ENCODE data around the gene ZNF814. TPM values are rescaled to one million over a fixed set of nuclear protein-coding genes. Genes with fewer than 3 reads are reported as not detected.
A peak's percentile ranks its signal among the peaks of the same experiment; 100 is the strongest.
"Not testable (repeated sequence)": the region's sequence is repeated elsewhere in the genome, so short reads cannot be mapped to it uniquely, and the experiment has no call there.

ZNF814 gene
- total RNA-seq, 2 experiments from 2014 or later = 9.3 to 9.6 TPM

GRCh38 chr19:57821095-57821494 lies 67.7 kb downstream of the ZNF814 start:
- POLR2A ChIA-PET = interaction anchor here (2.8 to 3.1 kb wide), 2 partner anchors 29 to 139 kb away, joined by 12 to 14 read pairs; partner anchors contain the start of genes ZNF551 and ZNF587
- H3K27me3 Mint-ChIP-seq, CTCF ChIA-PET, H3K9me3 Mint-ChIP-seq, DNase-seq: not testable (repeated sequence)
- peak overlapping the region; percentile 94 for H3K27ac Mint-ChIP-seq
- peak overlapping the region; percentile 95 for H3K4me3 Mint-ChIP-seq
- peaks cover 51% of the 10 kb centered on the region for H3K4me1 Mint-ChIP-seq
- H3K36me3 Mint-ChIP-seq (ENCODE audit: low read depth) = peaks cover 60% of the 10 kb centered on the region

GRCh38 chr19:57820599-57820998 lies 68.2 kb downstream of the ZNF814 start:
- peaks cover 53% of the 10 kb centered on the region for H3K4me1 Mint-ChIP-seq
- H3K9me3 Mint-ChIP-seq = no peaks in the 10 kb centered on the region
- DNase-seq = no peak
- no peaks in the 10 kb centered on the region for H3K27me3 Mint-ChIP-seq
- POLR2A ChIA-PET = interaction anchor here (0.6 to 3.1 kb wide), 6 partner anchors 20 to 293 kb away, joined by 3 to 14 read pairs (median 8); partner anchors contain the start of genes ZNF417, ZNF549, ZNF551 and ZNF587
- H3K36me3 Mint-ChIP-seq (ENCODE audit: low read depth) = peaks cover 55% of the 10 kb centered on the region
- H3K4me3 Mint-ChIP-seq = peak overlapping the region; percentile 95
- H3K27ac Mint-ChIP-seq = peak overlapping the region; percentile 94
- CTCF ChIA-PET = no interaction called here

GRCh38 chr19:57819475-57820148 lies 69.2 kb downstream of the ZNF814 start:
- Mint-ChIP-seq H3K4me3 (peak overlapping the region; percentile 95), H3K4me1 (peaks cover 60% of the 10 kb centered on the region), H3K9me3 (no peaks in the 10 kb centered on the region), H3K36me3 (ENCODE audit: low read depth) (peaks cover 52% of the 10 kb centered on the region), H3K27me3 (no peaks in the 10 kb centered on the region), H3K27ac (peak overlapping the region; percentile 94)
- ChIA-PET CTCF (interaction anchor here (1.0 to 1.3 kb wide), 5 partner anchors 24 to 183 kb away, joined by 3 to 7 read pairs (median 3); partner anchors contain the start of genes ZNF551, ZNF587 and ZNF606), POLR2A (interaction anchor here (0.6 to 3.1 kb wide), 19 partner anchors 8 to 669 kb away, joined by 3 to 14 read pairs (median 4); partner anchors contain the start of genes ZNF134, ZNF211, ZNF329 and ZNF417)
- DNase-seq = peak; percentile 84

- ChIA-PET CTCF (interaction anchor here (1.0 kb wide), 1 partner anchor 184 kb away, joined by 3 read pairs; the partner anchor contains the start of gene ZNF606), POLR2A (interaction anchor here (0.6 to 3.1 kb wide), 9 partner anchors 18 to 185 kb away, joined by 3 to 14 read pairs (median 6); partner anchors contain the start of genes ZNF211, ZNF551, ZNF587 and ZNF606)
- Mint-ChIP-seq H3K4me3 (peak overlapping the region; percentile 55), H3K4me1 (peaks cover 62% of the 10 kb centered on the region), H3K36me3 (ENCODE audit: low read depth) (peaks cover 47% of the 10 kb centered on the region), H3K27me3 (no peaks in the 10 kb centered on the region), H3K27ac (no peak overlapping the region), H3K9me3 (no peaks in the 10 kb centered on the region)
- no peak for DNase-seq
Observed at GRCh38 chr19:57818378-57818777, 70.5 kb downstream of the ZNF814 start.

GRCh38 chr19:57817976-57818375 lies 70.9 kb downstream of the ZNF814 start:
- DNase-seq = no peak
- Mint-ChIP-seq H3K4me1 (peaks cover 62% of the 10 kb centered on the region), H3K27ac (no peak overlapping the region), H3K27me3 (no peaks in the 10 kb centered on the region), H3K4me3 (no peak overlapping the region), H3K9me3 (no peaks in the 10 kb centered on the region), H3K36me3 (ENCODE audit: low read depth) (peaks cover 46% of the 10 kb centered on the region)
- POLR2A ChIA-PET = no interaction called here
- CTCF ChIA-PET = no interaction called here

GRCh38 chr19:57816652-57817051 lies 72.2 kb downstream of the ZNF814 start:
- no peak for DNase-seq
- H3K4me3 Mint-ChIP-seq = no peak overlapping the region
- no peak overlapping the region for H3K27ac Mint-ChIP-seq
- CTCF ChIA-PET = no interaction called here
- H3K9me3 Mint-ChIP-seq = no peaks in the 10 kb centered on the region
- POLR2A ChIA-PET = no interaction called here
- peaks cover 46% of the 10 kb centered on the region for H3K36me3 Mint-ChIP-seq (ENCODE audit: low read depth)
- H3K4me1 Mint-ChIP-seq = peaks cover 64% of the 10 kb centered on the region
- no peaks in the 10 kb centered on the region for H3K27me3 Mint-ChIP-seq

- ChIA-PET CTCF (no interaction called here), POLR2A (interaction anchor here (0.6 to 1.6 kb wide), 10 partner anchors 35 to 452 kb away, joined by 3 to 10 read pairs (median 4); partner anchors contain the start of genes TRAPPC2B, ZNF134, ZNF211 and ZNF547)
- Mint-ChIP-seq H3K27me3 (no peaks in the 10 kb centered on the region), H3K4me3 (peak overlapping the region; percentile 93), H3K27ac (peak overlapping the region; percentile 86), H3K36me3 (ENCODE audit: low read depth) (peaks cover 38% of the 10 kb centered on the region), H3K4me1 (peaks cover 57% of the 10 kb centered on the region), H3K9me3 (no peaks in the 10 kb centered on the region)
- no peak for DNase-seq
Observed at GRCh38 chr19:57815247-57816075, 73.4 kb downstream of the ZNF814 start.

GRCh38 chr19:57814505-57815246 lies 74.2 kb downstream of the ZNF814 start, which contains the start of gene ZNF552:
TSS of gene ZNF552 (minus strand) at chr19:57814913. CDS start at chr19:57814743, 170 bp downstream.
- Mint-ChIP-seq H3K9me3 (no peaks in the 10 kb centered on the region), H3K27me3 (no peaks in the 10 kb centered on the region), H3K4me3 (peak within 1 kb of the TSS; percentile 93), H3K27ac (peak within 1 kb of the TSS; percentile 86), H3K36me3 (ENCODE audit: low read depth) (peaks cover 38% of the 10 kb centered on the region), H3K4me1 (peaks cover 51% of the 10 kb centered on the region)
- ChIA-PET POLR2A (interaction anchor here (0.6 to 1.6 kb wide), 10 partner anchors 36 to 451 kb away, joined by 3 to 10 read pairs (median 4); partner anchors contain the start of genes TRAPPC2B, ZNF134, ZNF211 and ZNF547), CTCF (no interaction called here)
- peak; percentile 79 for DNase-seq

GRCh38 chr19:57813919-57814504 lies 74.8 kb downstream of the ZNF814 start:
- Mint-ChIP-seq H3K36me3 (ENCODE audit: low read depth) (peaks cover 42% of the 10 kb centered on the region), H3K9me3 (no peaks in the 10 kb centered on the region), H3K27ac (peak overlapping the region; percentile 86), H3K4me1 (peaks cover 48% of the 10 kb centered on the region), H3K4me3 (peak overlapping the region; percentile 93), H3K27me3 (no peaks in the 10 kb centered on the region)
- ChIA-PET POLR2A (interaction anchor here (0.7 to 1.6 kb wide), 5 partner anchors 17 to 129 kb away, joined by 3 to 10 read pairs (median 4); partner anchors contain the start of genes ZNF586 and ZNF776), CTCF (no interaction called here)
- DNase-seq = no peak

- Mint-ChIP-seq H3K27ac (peak overlapping the region; percentile 68), H3K36me3 (ENCODE audit: low read depth) (peaks cover 50% of the 10 kb centered on the region), H3K4me1 (peaks cover 42% of the 10 kb centered on the region), H3K4me3 (peak overlapping the region; percentile 93)
- POLR2A ChIA-PET = interaction anchor here (0.7 to 1.2 kb wide), 3 partner anchors 16 to 128 kb away, joined by 3 read pairs; partner anchors contain the start of gene ZNF587
- peak; percentile 21 for DNase-seq
- CTCF ChIA-PET, H3K27me3 Mint-ChIP-seq, H3K9me3 Mint-ChIP-seq: not testable (repeated sequence)
Observed at GRCh38 chr19:57812975-57813820, 75.6 kb downstream of the ZNF814 start.

GRCh38 chr19:57812226-57812625 lies 76.6 kb downstream of the ZNF814 start:
- ChIA-PET CTCF (interaction anchor here (0.7 kb wide), 2 partner anchors 637 to 652 kb away, joined by 3 to 4 read pairs; no protein-coding TSS in a partner anchor), POLR2A (interaction anchor here (1.2 kb wide), 1 partner anchor 37 kb away, joined by 3 read pairs; the partner anchor contains the start of gene ZNF587)
- DNase-seq = no peak
- Mint-ChIP-seq H3K4me3 (peak overlapping the region; percentile 13), H3K27ac (peak overlapping the region; percentile 36), H3K27me3 (no peaks in the 10 kb centered on the region), H3K9me3 (peaks cover 4% of the 10 kb centered on the region), H3K36me3 (ENCODE audit: low read depth) (peaks cover 58% of the 10 kb centered on the region), H3K4me1 (peaks cover 42% of the 10 kb centered on the region)
